GM19463 (cell line): ENCODE data around the gene POFUT2.
"Not testable (repeated sequence)": the region's sequence is repeated elsewhere in the genome, so short reads cannot be mapped to it uniquely, and the experiment has no call there.

Experiments used
- ATAC-seq: cut with Tn5 transposase; IDR thresholded peaks from one replicate; pipeline ENCODE4 v1.9.1; 2021; ENCODE audit warnings: mild to moderate bottlenecking, moderate library complexity; ENCODE audit not compliant: unreplicated experiment

POFUT2 gene

GRCh38 chr21:45326169-45326851 is 38.6 kb upstream of the POFUT2 start:
- no peak for ATAC-seq

- no peak for ATAC-seq
These were observed 37.8 kb upstream of the POFUT2 start for GRCh38 chr21:45325206-45326168.

DNA sequence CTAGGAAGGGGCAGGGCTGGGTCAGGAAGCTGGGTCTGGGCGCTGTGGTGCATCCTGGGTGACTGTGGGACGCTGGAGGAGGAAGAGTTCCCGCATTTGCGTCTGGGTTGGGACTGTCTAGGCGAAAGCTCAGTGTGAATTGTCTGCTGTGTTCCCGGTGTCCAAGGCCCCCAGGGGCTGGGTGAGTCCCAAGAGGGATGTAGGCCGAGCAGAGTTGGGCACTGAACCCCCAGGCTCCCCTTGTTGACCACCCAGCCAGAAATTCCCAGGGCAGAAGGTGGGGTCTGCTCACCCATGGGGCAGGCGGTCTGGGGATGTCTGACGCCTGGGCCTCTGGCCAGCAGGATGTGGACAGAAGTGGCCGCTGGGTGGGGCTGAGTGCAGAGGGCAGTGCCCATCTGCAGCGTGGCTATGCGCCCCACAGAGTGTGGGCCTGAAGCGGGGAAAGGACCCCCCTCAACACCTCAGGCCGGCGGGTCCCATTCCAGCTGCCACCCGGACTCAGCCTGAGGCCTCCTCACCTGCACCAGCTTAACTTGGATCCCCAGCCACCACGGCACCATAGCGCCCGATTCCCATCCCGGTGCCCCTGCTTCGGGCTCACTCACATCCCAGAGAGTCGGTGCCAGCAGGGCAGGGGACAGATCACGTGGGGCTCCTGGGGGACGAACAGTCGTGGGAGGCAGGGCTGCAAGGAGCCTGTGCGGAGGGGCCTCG is 37.0 kb upstream of the POFUT2 start:
- ATAC-seq, result no peak

- no peak for ATAC-seq
These were observed 36.0 kb upstream of the POFUT2 start for GRCh38 chr21:45323487-45324311.

- ATAC-seq, result no peak
These were observed 35.3 kb upstream of the POFUT2 start for GRCh38 chr21:45322960-45323461.

DNA sequence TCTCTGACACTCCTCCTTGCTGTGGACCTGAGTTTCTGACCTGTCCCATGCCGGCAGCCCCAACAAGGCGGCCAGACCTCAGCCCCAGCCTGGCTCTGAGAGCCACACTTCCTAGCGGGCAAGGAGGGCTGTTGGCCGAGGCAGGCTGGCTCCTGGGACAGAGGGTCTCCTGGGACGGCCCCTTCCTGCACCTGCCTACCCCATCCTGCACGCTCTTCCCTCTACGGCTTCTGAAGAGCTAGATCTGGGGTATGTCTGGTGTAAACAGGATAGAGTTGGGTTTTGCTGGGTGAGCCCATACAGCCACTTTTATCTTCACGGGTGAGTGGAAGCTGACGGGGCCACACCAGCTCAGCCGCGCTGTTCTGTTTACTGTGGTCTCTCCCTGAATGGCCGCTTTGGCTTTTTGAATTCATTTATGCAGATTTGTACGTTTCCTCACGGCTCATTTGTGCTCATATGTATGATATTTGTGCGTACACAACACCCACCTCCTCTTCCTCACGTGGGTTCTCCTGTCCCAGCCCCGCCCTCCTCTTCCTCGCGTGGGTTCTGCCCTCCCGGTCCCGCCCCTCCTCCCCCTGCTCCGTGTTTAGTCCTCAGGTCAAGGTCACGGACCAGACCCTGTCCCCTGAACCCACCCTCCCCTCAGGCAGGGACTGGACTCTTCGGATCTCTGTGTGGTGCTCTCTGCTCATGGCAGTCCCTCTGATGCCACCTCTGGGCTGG is 34.7 kb upstream of the POFUT2 start:
- no peak for ATAC-seq

GRCh38 chr21:45320261-45321025 is 32.7 kb upstream of the POFUT2 start:
- ATAC-seq, result no peak

DNA sequence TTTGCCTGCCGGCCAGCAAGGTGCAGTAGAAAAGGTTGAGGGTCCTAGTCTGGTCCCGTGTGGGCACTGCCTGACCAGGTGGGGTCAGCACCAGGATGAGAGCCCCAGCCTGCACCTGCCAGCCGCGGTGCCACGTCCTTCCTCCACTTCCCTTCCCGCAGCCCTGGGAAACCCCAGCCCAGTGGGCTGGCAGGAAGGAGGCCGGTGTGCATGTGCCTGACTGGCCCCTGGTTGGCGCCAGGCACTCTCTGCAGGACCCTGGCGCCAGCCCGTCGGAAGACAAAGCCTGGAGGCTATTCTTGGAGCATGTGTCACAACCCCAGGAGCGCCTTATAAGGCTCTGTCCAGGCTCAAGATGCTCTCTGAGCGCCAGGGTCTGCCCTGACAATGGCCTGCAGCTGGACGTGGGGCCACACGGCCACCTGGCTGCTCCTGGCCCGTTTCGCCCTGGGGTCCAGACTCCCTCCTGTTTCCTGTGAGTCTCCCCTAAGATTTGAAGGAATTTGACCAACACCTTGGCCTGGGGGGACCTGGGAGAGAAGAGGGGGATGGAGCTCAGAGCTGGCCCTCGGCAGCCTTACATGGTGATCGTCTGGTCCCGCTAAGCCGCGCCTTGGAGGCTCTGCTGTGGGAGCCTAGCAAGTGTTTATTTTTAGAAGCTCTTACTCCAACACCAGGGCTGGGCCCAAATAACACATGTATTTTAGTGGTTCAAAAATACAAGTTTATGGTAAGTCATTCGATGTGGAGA is 31.9 kb upstream of the POFUT2 start:
- no peak for ATAC-seq

GRCh38 chr21:45318556-45319404 is 31.1 kb upstream of the POFUT2 start:
- no peak for ATAC-seq

DNA sequence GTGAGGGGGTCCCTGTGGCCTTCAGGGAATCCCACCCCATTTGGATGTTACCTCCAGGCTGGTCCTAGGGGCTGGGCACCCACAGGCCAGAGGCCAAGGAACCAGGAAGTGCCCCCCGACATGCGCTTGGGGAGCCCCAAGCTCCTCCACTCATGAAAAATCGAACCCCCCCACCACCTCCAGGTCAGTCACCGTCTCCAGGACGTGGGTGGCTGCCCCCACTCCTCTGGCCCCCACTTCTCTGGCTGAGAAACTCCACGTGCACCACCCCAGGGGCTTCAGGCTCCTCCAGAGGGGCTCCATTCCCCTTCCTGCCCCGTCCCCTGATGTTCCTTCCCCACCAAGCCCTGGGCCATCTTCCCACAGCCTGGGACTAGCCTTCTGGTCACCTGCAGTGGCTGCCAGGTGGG is 30.5 kb upstream of the POFUT2 start:
- ATAC-seq, result no peak

DNA sequence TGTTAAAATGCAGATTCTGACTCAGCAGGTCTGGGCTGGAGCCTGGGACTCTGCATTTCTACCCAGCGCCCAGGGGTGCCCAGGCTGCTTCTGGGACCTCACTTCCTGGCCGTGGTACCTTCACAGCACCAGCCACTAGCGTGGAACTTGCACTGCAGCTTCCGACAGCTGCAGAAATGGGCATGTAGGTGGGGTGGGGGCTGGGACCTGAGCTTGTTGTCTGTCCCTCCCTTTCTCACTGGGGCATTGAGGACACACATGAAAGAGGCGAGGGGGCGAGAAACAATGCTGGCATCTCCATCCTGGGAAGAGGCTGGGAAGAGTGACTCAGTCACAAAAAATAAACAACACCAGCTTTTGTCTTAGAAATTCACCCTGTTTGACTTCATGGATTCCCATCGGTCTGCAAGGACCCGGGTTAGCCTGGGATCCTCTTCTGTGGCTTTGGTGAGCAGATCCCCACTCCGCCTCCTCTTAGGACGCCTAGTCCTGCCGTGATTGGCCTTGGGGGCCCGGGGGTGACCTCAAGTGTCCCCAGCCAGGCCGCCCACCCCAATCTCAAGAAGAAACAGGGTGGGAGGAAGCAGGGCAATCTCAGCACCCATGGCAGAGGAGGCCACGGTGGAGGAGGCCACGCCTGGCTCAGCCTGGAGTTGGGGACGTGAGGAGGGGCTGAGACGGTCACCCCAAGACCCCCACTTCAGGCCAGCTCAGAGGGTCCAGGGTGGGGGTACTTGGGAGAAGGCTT is 29.9 kb upstream of the POFUT2 start:
- ATAC-seq, result no peak

DNA sequence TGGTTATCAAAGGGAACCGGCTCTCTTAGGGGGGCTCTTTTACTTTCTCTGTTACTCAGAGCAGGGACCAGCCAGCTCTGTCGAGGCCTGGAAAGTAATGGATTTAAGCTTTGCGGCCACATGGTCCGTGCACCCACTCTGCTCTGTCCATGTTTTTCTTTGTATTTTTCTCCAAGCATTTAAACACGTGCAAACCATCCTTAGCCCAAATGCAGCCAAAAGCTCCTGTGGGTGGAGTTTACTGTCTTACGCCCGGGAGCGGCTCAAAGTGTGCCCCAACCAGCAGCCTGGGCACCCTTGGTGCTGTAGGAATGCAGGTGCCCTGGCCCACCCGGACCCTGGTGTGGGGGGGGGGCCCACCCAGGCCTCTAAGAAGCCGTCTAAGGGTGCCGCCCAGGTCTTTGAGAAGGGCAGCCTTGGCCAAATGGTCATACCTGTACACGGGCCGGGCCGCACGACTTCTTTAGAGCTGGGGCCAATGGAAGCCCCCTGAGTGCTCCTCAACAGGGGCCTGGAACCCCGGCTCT is 29.2 kb upstream of the POFUT2 start:
- no peak for ATAC-seq

DNA sequence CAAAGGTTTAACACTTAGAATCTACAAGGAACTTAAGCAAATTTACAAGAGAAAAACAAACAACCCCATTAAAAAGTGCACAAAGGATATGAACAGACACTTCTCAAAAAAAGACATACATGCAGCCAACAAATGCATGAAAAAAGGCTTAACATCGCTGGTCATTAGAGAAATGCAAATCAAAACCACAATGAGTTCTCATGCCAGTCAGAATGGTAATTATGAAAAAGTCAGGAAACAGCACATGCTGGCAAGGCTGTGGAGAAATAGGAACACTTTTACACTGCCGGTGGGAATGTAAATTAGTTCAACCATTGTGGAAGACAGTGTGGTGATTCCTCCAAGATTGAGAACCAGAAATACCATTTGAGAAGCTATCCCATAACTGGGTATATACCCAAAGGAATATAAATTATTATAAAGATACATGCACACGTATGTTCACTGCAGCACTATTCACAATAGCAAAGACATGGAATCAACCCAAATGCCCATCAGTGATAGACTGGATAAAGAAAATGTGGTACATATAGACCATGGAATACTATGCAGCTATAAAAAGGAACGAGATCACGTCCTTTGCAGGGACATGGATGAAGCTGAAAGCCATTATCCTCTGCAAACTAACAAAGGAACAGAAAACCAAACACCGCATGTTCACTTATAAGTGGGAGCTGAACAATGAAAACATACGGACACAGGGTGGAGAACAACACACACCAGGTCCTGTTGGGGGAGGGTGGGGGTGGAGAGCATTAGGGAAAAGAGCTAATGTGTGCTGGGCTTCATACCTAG is 28.2 kb upstream of the POFUT2 start:
- ATAC-seq, result not testable (repeated sequence)

- no peak for ATAC-seq
These were observed 26.0 kb upstream of the POFUT2 start for GRCh38 chr21:45313682-45314081.

GRCh38 chr21:45313015-45313414 is 25.3 kb upstream of the POFUT2 start:
- ATAC-seq, result no peak

GRCh38 chr21:45312296-45312695 is 24.6 kb upstream of the POFUT2 start:
- ATAC-seq, result no peak
